Fibroblast of lung (primary cell): ENCODE data around the gene CHODL. TPM values are rescaled to one million over a fixed set of nuclear protein-coding genes. Genes with fewer than 3 reads are reported as not detected.

Source experiments
- DNase-seq, 2 donors: peaks; one replicate each; pipeline versions ENCODE4 v3.0.0 to v3.0.0-alpha.2; 2010; ENCODE audit warnings: low read depth in 2 of 2
- H2AFZ ChIP-seq: 2 replicates; pipeline ENCODE4 v1.5.1; 2012; ENCODE audit warnings: low read length, control low read depth, inconsistent platforms
- H3K27ac ChIP-seq: 2 replicates; pipeline ENCODE4 v1.5.1; 2011; ENCODE audit warnings: low read length, control low read depth; ENCODE audit not compliant: insufficient read depth
- H3K27me3 ChIP-seq: 2 replicates; pipeline ENCODE4 v1.5.1; 2011; ENCODE audit warnings: mild to moderate bottlenecking, low read length; ENCODE audit not compliant: control insufficient read depth, insufficient read depth
- H3K36me3 ChIP-seq: 2 replicates; pipeline ENCODE4 v1.5.1; 2011; ENCODE audit warnings: low read length; ENCODE audit not compliant: control insufficient read depth, insufficient read depth
- H3K4me1 ChIP-seq: 2 replicates; pipeline ENCODE4 v1.5.1; 2011; ENCODE audit warnings: low read length; ENCODE audit not compliant: control insufficient read depth, insufficient read depth; ENCODE audit errors: extremely low read depth
- H3K4me2 ChIP-seq: 2 replicates; pipeline ENCODE4 v1.5.1; 2011; ENCODE audit warnings: low read length, control low read depth; ENCODE audit not compliant: insufficient read depth; ENCODE audit errors: extremely low read depth
- H3K4me3 ChIP-seq, 4 experiments: fragments of 200-600 bp in 1 of 4; sonication (generic) in 1 of 4; replicated peaks in 1 of 4; 2 replicates each; pipeline ENCODE4 v1.5.1; 2011 to 2016; ENCODE audit warnings: low read length in 4 of 4, low read depth in 3 of 4, mild to moderate bottlenecking in 3 of 4, control low read depth in 2 of 4, inconsistent platforms in 1 of 4, mixed read lengths in 1 of 4; ENCODE audit not compliant: insufficient read depth in 1 of 4; ENCODE audit errors: control extremely low read depth in 1 of 4
- H3K79me2 ChIP-seq: 2 replicates; pipeline ENCODE4 v1.5.1; 2012; ENCODE audit warnings: mild to moderate bottlenecking, low read length, inconsistent platforms; ENCODE audit not compliant: control insufficient read depth, insufficient read depth
- H3K9ac ChIP-seq: 2 replicates; pipeline ENCODE4 v1.5.1; 2011; ENCODE audit warnings: mild to moderate bottlenecking, low read length, control low read depth; ENCODE audit not compliant: insufficient read depth
- H3K9me3 ChIP-seq: 2 replicates; pipeline ENCODE4 v1.5.1; 2012; ENCODE audit warnings: low read depth, low read length; ENCODE audit not compliant: control insufficient read depth, insufficient read depth
- H4K20me1 ChIP-seq: 2 replicates; pipeline ENCODE4 v1.5.1; 2011; ENCODE audit warnings: low read length; ENCODE audit not compliant: control insufficient read depth, insufficient read depth; ENCODE audit errors: extremely low read depth
- EZH2 ChIP-seq: IDR thresholded peaks from 2 replicates; pipeline ENCODE4 v1.5.1; 2012; ENCODE audit warnings: low read length, control low read depth, mild to moderate bottlenecking; ENCODE audit errors: missing control alignments
- polyA plus RNA-seq, 2 donors: library from polyadenylated mRNA; depleted of rRNA in 1 of 2; stranded (reverse) in 1 of 2; unstranded in 1 of 2; fragments of >200 nt; gene quantifications; 2 replicates each; pipeline ENCODE4 v1.2.1, GENCODE V29; 2011 to 2012; ENCODE audit warnings: missing spikeins in 1 of 2
- total RNA-seq: library from RNA; depleted of rRNA; stranded (reverse); fragments of >200 nt; gene quantifications from 2 replicates; pipeline ENCODE4 v1.2.1, GENCODE V29; 2014
- TF ChIP-seq, protein P1 (sequence below), 2 donors: IDR thresholded peaks in 1 of 2; conservative IDR thresholded peaks in 1 of 2; 1 replicate in 1 of 2; 2 replicates in 1 of 2; pipeline ENCODE4 v1.5.1; 2011 to 2012; ENCODE audit warnings: low read length in 2 of 2, control low read depth in 1 of 2, inconsistent platforms in 1 of 2, low read depth in 1 of 2, mild to moderate bottlenecking in 1 of 2

CHODL gene
- total and polyA plus RNA-seq, 2 donors (not counting 1 experiment from before 2014, with no cell fraction given), result 0.05 to 0.17 TPM

- TF ChIP-seq, protein P1, sequence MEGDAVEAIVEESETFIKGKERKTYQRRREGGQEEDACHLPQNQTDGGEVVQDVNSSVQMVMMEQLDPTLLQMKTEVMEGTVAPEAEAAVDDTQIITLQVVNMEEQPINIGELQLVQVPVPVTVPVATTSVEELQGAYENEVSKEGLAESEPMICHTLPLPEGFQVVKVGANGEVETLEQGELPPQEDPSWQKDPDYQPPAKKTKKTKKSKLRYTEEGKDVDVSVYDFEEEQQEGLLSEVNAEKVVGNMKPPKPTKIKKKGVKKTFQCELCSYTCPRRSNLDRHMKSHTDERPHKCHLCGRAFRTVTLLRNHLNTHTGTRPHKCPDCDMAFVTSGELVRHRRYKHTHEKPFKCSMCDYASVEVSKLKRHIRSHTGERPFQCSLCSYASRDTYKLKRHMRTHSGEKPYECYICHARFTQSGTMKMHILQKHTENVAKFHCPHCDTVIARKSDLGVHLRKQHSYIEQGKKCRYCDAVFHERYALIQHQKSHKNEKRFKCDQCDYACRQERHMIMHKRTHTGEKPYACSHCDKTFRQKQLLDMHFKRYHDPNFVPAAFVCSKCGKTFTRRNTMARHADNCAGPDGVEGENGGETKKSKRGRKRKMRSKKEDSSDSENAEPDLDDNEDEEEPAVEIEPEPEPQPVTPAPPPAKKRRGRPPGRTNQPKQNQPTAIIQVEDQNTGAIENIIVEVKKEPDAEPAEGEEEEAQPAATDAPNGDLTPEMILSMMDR (conservative IDR thresholded peaks at IDR 0.05 in 1 of 2, IDR thresholded peaks at IDR 0.05 in 1 of 2; ENCODE audit: low read depth in 1 of 2, low read length in 2 of 2), result no peak
- no peak for TF ChIP-seq EZH2
- no peak for DNase-seq
- no peaks in the 10 kb centered on the region for H4K20me1 ChIP-seq
Observed at GRCh38 chr21:18265944-18266343, 21.3 kb downstream of the CHODL start.

GRCh38 chr21:18267496-18267895 lies 22.9 kb downstream of the CHODL start:
- Histone ChIP-seq H3K9me3 (no peaks in the 10 kb centered on the region), H4K20me1 (no peaks in the 10 kb centered on the region), H3K27me3 (no peaks in the 10 kb centered on the region), H3K4me1 (no peaks in the 10 kb centered on the region), H3K9ac (no peak overlapping the region), H3K4me3 (no peak overlapping the region), H3K79me2 (no peaks in the 10 kb centered on the region), H3K27ac (no peak overlapping the region), H3K36me3 (no peaks in the 10 kb centered on the region), H3K4me2 (no peak overlapping the region), H2AFZ (no peak overlapping the region)
- DNase-seq, result no peak
- no peak for TF ChIP-seq EZH2
- TF ChIP-seq, protein P1 (conservative IDR thresholded peaks at IDR 0.05 in 1 of 2, IDR thresholded peaks at IDR 0.05 in 1 of 2; ENCODE audit: low read depth in 1 of 2, low read length in 2 of 2), result no peak

More at GRCh38 chr21:18265944-18266343, 21.3 kb downstream of the CHODL start:
- no peak overlapping the region for H3K4me3 ChIP-seq
- no peak overlapping the region for H3K4me2 ChIP-seq
- no peak overlapping the region for H2AFZ ChIP-seq
- H3K36me3 ChIP-seq, result no peaks in the 10 kb centered on the region
- H3K79me2 ChIP-seq, result no peaks in the 10 kb centered on the region
- no peaks in the 10 kb centered on the region for H3K27me3 ChIP-seq
- no peak overlapping the region for H3K27ac ChIP-seq
- H3K9me3 ChIP-seq, result no peaks in the 10 kb centered on the region
- no peak overlapping the region for H3K9ac ChIP-seq
- H3K4me1 ChIP-seq, result no peaks in the 10 kb centered on the region

- Histone ChIP-seq H4K20me1 (no peaks in the 10 kb centered on the region), H3K4me3 (no peak overlapping the region)
Observed at GRCh38 chr21:18268906-18269305, 24.3 kb downstream of the CHODL start.

More at GRCh38 chr21:18268906-18269305, 24.3 kb downstream of the CHODL start:
- H3K4me1 ChIP-seq, result no peaks in the 10 kb centered on the region
- no peaks in the 10 kb centered on the region for H3K79me2 ChIP-seq
- DNase-seq, result no peak
- no peaks in the 10 kb centered on the region for H3K27me3 ChIP-seq
- H2AFZ ChIP-seq, result no peak overlapping the region
- TF ChIP-seq EZH2, result no peak
- TF ChIP-seq, protein P1 (conservative IDR thresholded peaks at IDR 0.05 in 1 of 2, IDR thresholded peaks at IDR 0.05 in 1 of 2; ENCODE audit: low read depth in 1 of 2, low read length in 2 of 2), result no peak
- H3K4me2 ChIP-seq, result no peak overlapping the region
- H3K27ac ChIP-seq, result no peak overlapping the region
- H3K36me3 ChIP-seq, result no peaks in the 10 kb centered on the region
- no peak overlapping the region for H3K9ac ChIP-seq
- H3K9me3 ChIP-seq, result no peaks in the 10 kb centered on the region
